HepG2 (cell line): ENCODE measurements around the gene CTSV. TPM values are rescaled to one million over a fixed set of nuclear protein-coding genes. Genes with fewer than 3 reads are reported as not detected.
A peak's percentile ranks its signal among the peaks of the same experiment; 100 is the strongest.
"Not testable (repeated sequence)": the region's sequence is repeated elsewhere in the genome, so short reads cannot be mapped to it uniquely, and the experiment has no call there.

ENCODE experiments used
- ATAC-seq: fragments of 200-7000 bp; cut with Tn5 transposase; 3 replicates; pipeline ENCODE4 v1.9.1; 2020; ENCODE audit warnings: mild to moderate bottlenecking, moderate library complexity
- BruUV-seq: library from RNA; stranded (reverse); fragments of 400-500 nt; replicated peaks from 2 replicates; lab custom pipeline; 2021; lab: Mats Ljungman, UMichigan
- CTCF ChIA-PET: fragments of 300-600 bp; formaldehyde crosslinking; extraction: SDS; loops from one replicate; lab custom pipeline; 2021; ENCODE audit warnings: low total read pairs, inconsistent platforms, low intra/inter-chr PET ratio; lab: Yijun Ruan, JAX
- POLR2A ChIA-PET: fragments of 350-600 bp; sonication (Branson Sonifier 250); formaldehyde crosslinking; loops from one replicate; lab custom pipeline; 2020; ENCODE audit warnings: antibody characterized with exemption, inconsistent platforms; lab: Yijun Ruan, JAX
- DNase-seq: peaks from one replicate; pipeline ENCODE4 v3.0.0-alpha.2; 2015; ENCODE audit warnings: low spot score
- FAIRE-seq: peaks from 3 replicates; lab custom pipeline; 2011; peaks lifted over from hg19 to GRCh38; lab: Jason Lieb, UNC
- H2AFZ ChIP-seq: one replicate; pipeline ENCODE4 v1.6.1; 2011; ENCODE audit warnings: low read length, inconsistent platforms
- H3K27ac ChIP-seq: fragments of 300-600 bp; 3 replicates; pipeline ENCODE4 v1.8.0; 2011; ENCODE audit warnings: mixed run types, mild to moderate bottlenecking, mixed read lengths, low read length, inconsistent platforms; ENCODE audit not compliant: insufficient read depth; ENCODE audit errors: extremely low read length
- H3K27me3 ChIP-seq, 2 experiments: fragments of 200-600 bp in 1 of 2; 2 replicates in 1 of 2; 3 replicates in 1 of 2; pipeline versions ENCODE4 v1.6.0 to v1.8.0; 2011; ENCODE audit warnings: low read length in 2 of 2, mild to moderate bottlenecking in 2 of 2, moderate library complexity in 2 of 2, inconsistent platforms in 1 of 2; ENCODE audit not compliant: insufficient read depth in 2 of 2, control insufficient read depth in 1 of 2
- H3K36me3 ChIP-seq, 2 experiments: fragments of 200-600 bp in 1 of 2; replicated peaks in 1 of 2; 2 replicates in 1 of 2; 3 replicates in 1 of 2; pipeline versions ENCODE4 v1.5.1 to v1.8.0; 2011; ENCODE audit warnings: low read length in 2 of 2, inconsistent platforms in 1 of 2; ENCODE audit not compliant: insufficient read depth in 2 of 2, control insufficient read depth in 1 of 2
- H3K4me1 ChIP-seq: 2 replicates; pipeline ENCODE4 v1.5.1; 2012; ENCODE audit warnings: low read length, inconsistent platforms; ENCODE audit not compliant: insufficient read depth
- H3K4me2 ChIP-seq: 2 replicates; pipeline ENCODE4 v1.6.0; 2011; ENCODE audit warnings: low read depth, low read length, inconsistent platforms
- H3K4me3 ChIP-seq, 3 experiments: fragments of 200-600 bp in 1 of 3; sonication (generic), shearing (Covaris generic) in 1 of 3; replicated peaks in 1 of 3; 2 replicates each; pipeline ENCODE4 v1.5.1; 2011 to 2016; ENCODE audit warnings: low read length in 3 of 3, inconsistent platforms in 2 of 3, low read depth in 2 of 3, mild to moderate bottlenecking in 2 of 3, control low read depth in 1 of 3, mixed read lengths in 1 of 3; ENCODE audit not compliant: insufficient read depth in 1 of 3
- H3K79me2 ChIP-seq: one replicate; pipeline ENCODE4 v1.6.1; 2011; ENCODE audit warnings: low read length, inconsistent platforms; ENCODE audit not compliant: insufficient read depth
- H3K9ac ChIP-seq: 2 replicates; pipeline ENCODE4 v1.6.0; 2011; ENCODE audit warnings: mild to moderate bottlenecking, low read depth, low read length, inconsistent platforms; ENCODE audit not compliant: insufficient read depth
- H3K9me3 ChIP-seq: 2 replicates; pipeline ENCODE4 v1.5.1; 2012; ENCODE audit warnings: mild to moderate bottlenecking, low read length
- H4K20me1 ChIP-seq: 2 replicates; pipeline ENCODE4 v1.6.0; 2011; ENCODE audit warnings: inconsistent platforms, mild to moderate bottlenecking, low read length, moderate library complexity; ENCODE audit not compliant: insufficient read depth
- ASH2L ChIP-seq: fragments of 300-600, 200-600 bp; sonication (generic); IDR thresholded peaks from 2 replicates; pipeline ENCODE4 v1.7.0; 2017; ENCODE audit warnings: low read depth, mild to moderate bottlenecking, moderate library complexity, mixed read lengths, low read length; ENCODE audit not compliant: insufficient read length
- CAMTA2 ChIP-seq: sonication (generic); formaldehyde crosslinking; IDR thresholded peaks from 2 replicates; pipeline ENCODE4 v1.4.0; 2020; ENCODE audit warnings: mild to moderate bottlenecking, missing genetic modification reagents, borderline replicate concordance
- CREB3 ChIP-seq: sonication (generic); formaldehyde crosslinking; IDR thresholded peaks from 2 replicates; pipeline ENCODE4 v1.5.0; 2020; ENCODE audit warnings: missing genetic modification reagents
- HNF1A ChIP-seq, 2 experiments: sonication (generic) in 1 of 2; formaldehyde crosslinking in 1 of 2; IDR thresholded peaks; 2 replicates each; pipeline versions ENCODE4 v1.4.0 to v1.6.1; 2016 to 2020; ENCODE audit warnings: borderline replicate concordance in 1 of 2, low read depth in 1 of 2, mild to moderate bottlenecking in 1 of 2, missing genetic modification reagents in 1 of 2
- MAFF ChIP-seq: IDR thresholded peaks from 2 replicates; pipeline ENCODE4 v1.6.1; 2011; ENCODE audit warnings: low read depth, low read length, improper control_type of control experiment
- MAFK ChIP-seq, 2 experiments: IDR thresholded peaks in 1 of 2; conservative IDR thresholded peaks in 1 of 2; 2 replicates each; pipeline ENCODE4 v1.6.1; 2011; ENCODE audit warnings: improper control_type of control experiment in 2 of 2, low read length in 2 of 2
- ZC3H13 ChIP-seq: sonication (generic); formaldehyde crosslinking; IDR thresholded peaks from 2 replicates; pipeline ENCODE4 v1.8.1; 2023; ENCODE audit warnings: mild to moderate bottlenecking, missing genetic modification reagents, moderate library complexity
- ZNF777 ChIP-seq: sonication (generic); formaldehyde crosslinking; IDR thresholded peaks from 2 replicates; pipeline ENCODE4 v1.4.0; 2020; ENCODE audit warnings: missing genetic modification reagents
- ZSCAN25 ChIP-seq: sonication (generic); formaldehyde crosslinking; IDR thresholded peaks from 2 replicates; pipeline ENCODE4 v1.8.0; 2022; ENCODE audit warnings: mild to moderate bottlenecking, missing genetic modification reagents
- WGBS: methylation state at CpG from one replicate; pipeline ENCODE4 v1.1.6; 2017; ENCODE audit warnings: low lambda C conversion rate; 5-methylcytosine and 5-hydroxymethylcytosine counted together
- in situ Hi-C: cut with HindIII; loops from 2 replicates; pipeline ENCODE4 v1.10.0; 2017; ENCODE audit warnings: low pct_unique_long_range_greater_than_20kb; ENCODE audit not compliant: extremely low pct_ligation_motif_present
- intact Hi-C: fragments of 100-400 bp; cut with micrococcal nuclease; formaldehyde crosslinking; loops from one replicate; pipeline ENCODE4 v1.10.0; 2022; ENCODE audit not compliant: unreplicated experiment
- polyA plus RNA-seq, 8 experiments: library from polyadenylated mRNA; depleted of rRNA in 3 of 8; stranded (reverse) in 7 of 8; unstranded in 1 of 8; fragments of >200 nt; fragmentation: Illumina TruSeq in 4 of 8; extraction: Trizol in 4 of 8; gene quantifications; 2 replicates each; pipeline versions ENCODE4 v1.2.1 to v1.2.3, GENCODE V29; 2011 to 2016; ENCODE audit warnings: low read depth in 4 of 8, missing spikeins in 1 of 8, mixed read lengths in 1 of 8; ENCODE audit not compliant: insufficient read depth in 1 of 8
- total RNA-seq, 5 experiments: library from RNA; depleted of rRNA; stranded (reverse); fragments of >200 nt; fragmentation: Illumina TruSeq; extraction: Trizol; gene quantifications; 2 replicates each; pipeline ENCODE4 v1.2.3, GENCODE V29; 2016; ENCODE audit warnings: low read depth in 1 of 5

Gene CTSV
- total and polyA plus RNA-seq, 2 of the 13 experiments (the other 11 are each of a cell fraction or from before 2014, with no cell fraction given): 10.6 to 12.6 TPM

GRCh38 chr9:97072285-97072776, 33.4 kb upstream of the CTSV start (continued):
- TF ChIP-seq CREB3 (no peak), ZSCAN25 (CRISPR knock-in tag) (no peak), CAMTA2 (no peak), ASH2L (no peak), ZC3H13 (CRISPR knock-in tag) (no peak), HNF1A (IDR thresholded peaks at IDR 0.05; ENCODE audit: low read depth) (no peak), HNF1A (CRISPR knock-in tag; IDR thresholded peaks at IDR 0.05; ENCODE audit: borderline replicate concordance) (no peak), ZNF777 (no peak)

- ATAC-seq, H3K27ac ChIP-seq, H4K20me1 ChIP-seq, H3K79me2 ChIP-seq, POLR2A ChIA-PET, H3K4me2 ChIP-seq, BruUV-seq, H3K9me3 ChIP-seq, H3K4me3 ChIP-seq, H3K36me3 ChIP-seq, H2AFZ ChIP-seq, FAIRE-seq, in situ Hi-C loops, CTCF ChIA-PET, intact Hi-C loops, H3K27me3 ChIP-seq, DNase-seq, H3K9ac ChIP-seq: not testable (repeated sequence)
- 71% methylated on average over 4 of the region's 4 CpGs for WGBS
- H3K4me1 ChIP-seq: peaks cover 24% of the 10 kb centered on the region
- TF ChIP-seq MAFF (peak; percentile 64), MAFK (conservative IDR thresholded peaks at IDR 0.05 in 1 of 2, IDR thresholded peaks at IDR 0.05 in 1 of 2; ENCODE audit: low read length in 2 of 2) (peak; percentile 51 to 83; a peak in 3 of 4 replicates)
These were observed 31.4 kb upstream of the CTSV start for GRCh38 chr9:97070325-97070724.
